NCI-H2171 (cell line): ENCODE data around the gene PREX1.

Experiments used
- DNase-seq: peaks from one replicate; lab custom pipeline; 2025; lab: John Stamatoyannopoulos, UW

The PREX1 gene

GRCh38 chr20:48794816-48795457 is 32.9 kb downstream of the PREX1 start:
- no peak for DNase-seq

DNA sequence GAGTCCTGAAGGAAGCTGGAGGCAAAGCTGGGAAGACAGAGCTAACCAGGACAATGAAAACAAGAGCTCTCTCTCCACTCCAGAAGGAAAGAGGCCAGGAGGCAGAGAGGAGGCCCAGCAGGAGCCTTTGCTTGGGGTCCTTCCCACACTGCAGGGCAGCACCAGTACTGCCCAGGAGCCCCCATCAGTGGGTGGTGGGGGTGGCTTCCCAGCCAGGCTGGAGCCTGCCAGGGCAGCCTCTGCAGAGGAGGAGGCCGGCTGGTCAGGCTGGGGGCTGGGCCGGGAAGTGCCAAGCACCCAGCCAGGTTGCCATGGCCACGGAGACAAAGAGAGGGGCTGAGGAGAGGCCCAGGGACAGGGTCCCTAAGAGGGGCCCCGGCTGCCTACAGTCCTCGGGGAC is 33.4 kb downstream of the PREX1 start:
- no peak for DNase-seq

DNA sequence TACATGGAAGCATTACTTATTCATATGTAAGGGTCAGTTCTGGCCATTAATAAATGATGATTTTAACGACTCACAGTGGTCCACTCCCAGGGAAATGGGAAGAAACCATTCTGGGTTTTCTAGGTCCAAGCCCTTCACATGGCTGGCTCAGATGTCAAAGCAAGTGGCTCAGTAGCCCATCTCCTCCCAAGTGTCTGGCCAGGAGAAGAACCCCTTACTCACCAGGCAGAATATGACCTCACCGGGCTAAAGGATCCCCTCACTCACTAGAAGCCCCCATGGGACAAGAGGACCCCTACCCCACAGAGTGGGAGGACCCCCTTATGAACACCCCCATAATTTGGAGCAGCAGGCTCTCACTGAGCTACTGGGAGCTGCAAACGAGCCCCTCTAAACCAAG is 34.0 kb downstream of the PREX1 start:
- DNase-seq, result no peak

DNA sequence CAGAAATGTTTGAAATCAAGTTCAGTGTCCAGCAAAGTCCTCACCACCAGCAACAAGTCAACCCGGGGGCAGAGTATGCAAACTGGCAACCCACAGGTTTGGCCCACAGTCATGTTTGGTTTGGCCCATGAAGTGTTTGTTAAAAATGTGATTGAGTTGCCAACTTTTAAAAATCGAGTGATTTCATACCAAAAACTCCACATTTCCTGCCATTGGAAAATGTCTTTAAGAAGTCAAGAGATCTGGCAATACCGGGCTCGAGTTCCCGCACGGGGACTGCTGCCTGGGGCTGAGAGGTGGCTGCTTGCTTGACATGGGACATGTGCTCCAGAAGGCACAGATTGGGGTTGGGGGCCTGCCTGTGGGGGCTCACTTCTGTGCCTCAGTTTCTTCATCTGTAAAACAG is 36.1 kb downstream of the PREX1 start:
- no peak for DNase-seq

DNA sequence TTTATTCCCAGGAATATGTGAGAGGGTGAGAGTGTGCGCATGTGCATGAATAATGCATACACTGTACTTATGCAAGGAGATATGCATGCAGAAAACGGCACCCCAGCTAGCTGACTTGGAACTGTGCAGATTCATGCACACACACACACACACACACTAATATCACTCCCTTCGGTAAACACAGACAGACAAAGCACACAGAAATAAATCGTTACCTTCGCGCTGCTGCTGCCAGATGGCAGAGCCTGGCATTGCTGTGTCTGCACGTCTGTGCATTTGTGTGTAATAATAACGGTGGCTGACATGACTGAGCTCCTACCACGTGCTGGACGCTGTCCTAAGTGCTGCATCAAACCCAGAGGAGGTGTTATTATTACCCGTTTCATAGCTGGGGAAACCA is 36.8 kb downstream of the PREX1 start:
- peak; percentile 93 for DNase-seq

DNA sequence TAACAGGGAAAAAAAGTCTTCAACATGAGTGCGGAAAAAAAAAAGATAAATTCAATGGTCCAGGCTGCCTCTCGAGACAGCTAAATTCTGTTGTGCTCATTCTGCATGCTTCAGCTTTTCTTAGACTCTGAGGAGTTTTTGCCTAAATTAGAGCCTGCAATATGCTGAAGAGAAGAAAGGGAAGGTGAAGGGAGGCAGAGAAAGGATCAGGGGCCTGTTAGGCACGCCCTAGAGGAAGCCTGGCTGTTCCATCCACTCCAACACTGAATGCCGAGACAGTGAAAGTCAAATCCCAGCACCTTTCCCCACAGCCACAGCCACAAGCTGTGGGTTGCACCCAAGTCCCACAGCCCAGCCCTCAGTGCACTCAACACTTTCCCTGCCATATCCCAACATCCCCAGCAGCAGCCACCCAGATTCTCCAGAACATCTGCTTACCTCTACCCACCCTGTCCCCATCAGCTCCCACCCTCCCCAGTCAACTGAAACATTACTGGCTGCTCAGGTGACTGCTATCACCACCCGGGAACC is 37.3 kb downstream of the PREX1 start:
- no peak for DNase-seq

DNA sequence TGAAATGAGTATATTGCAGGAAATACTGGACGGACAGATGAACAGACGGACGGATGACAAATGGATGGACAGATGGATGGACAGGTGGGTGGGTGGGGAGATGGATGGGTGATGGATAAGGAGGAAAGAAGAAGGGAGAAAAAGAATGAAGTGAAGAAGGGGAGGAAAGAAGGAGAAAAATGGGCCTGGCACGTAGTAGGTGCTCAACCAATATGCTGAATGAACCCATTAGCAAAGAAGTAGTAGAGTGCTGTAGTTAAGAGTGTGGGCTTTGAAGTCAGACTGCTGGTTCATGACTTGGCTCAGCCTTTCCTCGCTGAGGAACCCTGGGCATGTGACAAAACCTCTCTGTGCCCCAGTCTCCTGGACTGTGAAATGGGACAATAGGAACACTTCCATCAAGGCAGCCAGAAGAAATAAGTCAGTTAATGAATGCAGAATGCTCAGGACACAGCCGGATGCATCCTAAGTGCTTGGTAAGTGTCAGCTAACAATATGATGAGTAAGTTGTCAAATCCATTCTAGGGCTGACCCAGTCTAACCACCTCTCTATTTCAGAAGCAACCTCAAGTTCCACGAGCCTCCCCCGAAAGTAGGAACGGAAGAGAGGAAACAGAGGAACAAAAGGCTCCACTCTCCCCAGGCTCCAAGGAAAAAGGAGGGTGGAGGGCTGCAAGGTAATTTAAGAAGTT is 37.9 kb downstream of the PREX1 start:
- no peak for DNase-seq

- no peak for DNase-seq
These were observed 38.6 kb downstream of the PREX1 start for GRCh38 chr20:48789185-48789668.

- DNase-seq, result no peak
These were observed 39.2 kb downstream of the PREX1 start for GRCh38 chr20:48788486-48789072.

DNA sequence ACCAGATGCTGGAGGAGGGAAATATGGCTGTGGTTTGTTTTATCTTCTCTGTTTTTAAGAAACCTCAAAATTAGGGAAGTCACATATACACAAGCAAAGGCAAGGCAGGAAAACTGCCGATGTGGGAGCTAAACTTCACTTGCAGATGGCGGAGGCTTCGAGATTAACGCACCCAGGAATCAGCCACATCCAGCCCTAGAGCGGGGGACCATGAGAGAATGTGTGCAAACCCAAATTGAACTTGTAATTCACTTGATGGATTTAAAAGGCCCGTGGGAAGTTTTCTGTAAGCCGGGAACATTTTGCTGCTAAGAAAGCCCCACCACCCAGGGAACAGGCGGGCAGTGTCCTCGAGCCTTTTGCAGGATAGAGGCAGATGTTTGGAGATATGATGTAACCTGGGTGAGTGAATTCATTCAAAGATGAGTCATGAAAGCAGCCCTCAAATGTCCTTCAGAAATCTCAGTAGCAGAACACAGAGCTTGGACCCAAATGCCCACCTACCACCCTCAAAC is 39.9 kb downstream of the PREX1 start:
- no peak for DNase-seq

- no peak for DNase-seq
These were observed 40.7 kb downstream of the PREX1 start for GRCh38 chr20:48786951-48787705.

DNA sequence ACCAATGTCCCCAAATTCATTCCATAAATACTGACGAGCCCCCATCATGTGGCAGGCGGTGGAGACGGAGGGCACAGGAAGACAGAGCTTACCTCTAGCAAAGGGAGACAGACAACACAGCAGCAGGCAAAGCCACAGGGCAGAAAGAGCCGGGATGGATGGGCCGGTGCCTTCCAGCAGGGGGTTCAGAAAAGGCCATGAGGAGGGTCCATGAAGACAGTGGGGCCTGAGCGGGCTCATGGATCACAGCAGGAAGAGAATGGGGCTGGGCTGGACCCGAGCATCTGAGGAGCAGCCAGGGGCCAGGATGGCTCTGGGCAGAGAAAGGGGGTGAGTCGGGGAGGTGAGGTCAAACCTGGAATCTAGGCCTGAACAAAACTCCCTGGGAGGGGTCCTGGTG is 42.0 kb downstream of the PREX1 start:
- DNase-seq, result no peak

DNA sequence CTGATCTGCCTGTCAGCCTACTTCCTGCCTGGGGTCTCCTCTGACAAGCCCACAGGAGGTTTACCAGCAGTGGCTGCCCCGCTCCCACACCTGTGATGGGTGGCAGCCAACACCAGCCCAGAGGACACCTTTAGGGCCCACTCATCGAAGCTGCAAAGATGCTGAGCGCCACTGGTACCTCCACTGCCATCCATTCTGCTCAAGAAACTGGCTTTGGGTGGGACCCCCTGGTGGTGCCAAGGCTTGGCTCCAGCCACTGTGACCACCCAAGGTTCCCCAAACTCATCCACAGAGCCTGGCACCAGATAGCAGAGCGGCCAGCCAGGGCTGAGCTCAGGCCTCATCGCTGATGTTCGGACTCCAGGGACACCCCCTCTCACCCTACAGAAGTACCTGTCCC is 42.5 kb downstream of the PREX1 start:
- DNase-seq, result no peak

GRCh38 chr20:48784273-48784641 is 43.5 kb downstream of the PREX1 start:
- DNase-seq, result no peak

DNA sequence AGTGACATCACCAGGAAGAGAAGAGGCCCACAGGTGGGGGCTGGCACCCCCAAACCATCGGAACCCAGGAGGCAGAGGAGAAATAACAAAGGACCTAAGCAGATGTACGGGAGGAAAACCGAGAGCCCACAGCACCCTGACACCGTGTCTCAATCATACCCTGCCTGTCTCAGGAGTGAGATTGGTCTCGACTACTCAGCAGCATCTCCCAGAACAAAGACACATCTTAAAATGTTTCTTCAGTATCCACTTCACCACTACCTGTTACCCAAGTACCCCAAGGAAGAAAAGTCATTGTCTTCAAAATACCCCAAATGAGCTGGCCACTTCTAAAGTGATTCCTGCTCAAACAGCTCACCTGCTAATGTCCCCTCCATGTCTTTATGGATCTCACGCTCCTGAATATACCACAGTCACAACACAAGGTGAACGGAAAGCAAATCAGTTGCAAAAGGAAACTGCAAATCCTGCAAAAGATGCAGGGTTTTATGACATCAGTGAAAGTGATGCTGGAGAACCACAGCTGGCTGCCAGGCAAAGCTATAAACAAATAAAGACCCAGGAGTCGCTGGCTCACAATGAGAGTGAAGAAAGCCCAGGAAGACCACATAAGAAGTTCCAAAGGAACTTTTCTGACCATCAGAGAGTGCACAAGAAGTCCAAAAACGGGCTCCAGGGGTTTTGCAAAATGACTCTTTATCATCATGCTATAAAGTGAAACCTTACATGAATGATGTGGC is 44.1 kb downstream of the PREX1 start:
- DNase-seq, result no peak

GRCh38 chr20:48782901-48783308 is 44.9 kb downstream of the PREX1 start:
- no peak for DNase-seq

DNA sequence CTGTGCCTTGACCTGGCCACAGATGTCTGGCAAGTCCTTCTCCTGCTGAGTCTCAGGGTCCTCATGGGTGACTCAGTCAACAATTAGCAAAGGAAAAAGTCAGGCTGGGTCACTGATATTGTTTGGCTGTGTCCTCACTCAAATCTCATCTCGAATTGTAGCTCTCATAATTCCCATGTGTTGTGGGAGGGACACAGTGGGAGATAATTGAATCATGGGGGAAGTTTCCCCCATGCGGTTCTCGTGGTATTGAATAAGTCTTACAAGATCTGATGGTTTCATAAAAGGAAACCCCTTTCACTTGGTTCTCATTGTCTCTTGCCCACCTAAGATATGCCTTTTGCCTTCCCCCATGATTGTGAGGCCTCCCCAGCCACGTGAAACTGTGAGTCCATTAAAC is 45.7 kb downstream of the PREX1 start:
- no peak for DNase-seq

DNA sequence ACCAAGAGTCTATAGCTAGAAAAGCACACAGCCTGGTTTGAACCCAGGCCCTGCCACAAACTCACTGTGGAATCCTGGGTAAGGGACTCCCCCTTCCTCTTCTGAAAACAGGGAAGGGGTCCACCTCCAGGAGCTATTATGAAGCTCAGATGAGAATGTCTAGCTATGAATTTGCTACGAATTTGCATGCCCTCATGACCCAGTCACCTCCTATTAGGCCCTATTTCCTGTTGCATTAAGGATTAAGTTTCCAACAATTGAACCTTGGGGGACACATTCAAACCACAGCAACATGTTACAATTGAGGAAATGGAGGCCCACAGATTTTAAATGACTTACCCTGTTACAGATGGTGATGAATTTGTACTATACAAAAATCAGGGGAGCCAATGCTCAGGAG is 46.2 kb downstream of the PREX1 start:
- DNase-seq, result no peak

- no peak for DNase-seq
These were observed 48.4 kb downstream of the PREX1 start for GRCh38 chr20:48779435-48779834.

GRCh38 chr20:48777821-48778220 is 50.0 kb downstream of the PREX1 start:
- DNase-seq, result no peak

- no peak for DNase-seq
These were observed 50.8 kb downstream of the PREX1 start for GRCh38 chr20:48777005-48777404.

GRCh38 chr20:48776306-48776705 is 51.5 kb downstream of the PREX1 start:
- peak; percentile 33 for DNase-seq
